GM19238 (cell line): ENCODE results near the gene ARMC2.

Experiments used
- DNase-seq: peaks from one replicate; pipeline ENCODE4 v3.0.0; 2011; ENCODE audit warnings: low spot score; ENCODE audit not compliant: insufficient read length

ARMC2 gene

GRCh38 chr6:108983151-108983550, 134.9 kb downstream of the ARMC2 start:
- no peak for DNase-seq

GRCh38 chr6:108985301-108985700, 137.1 kb downstream of the ARMC2 start:
- no peak for DNase-seq

- DNase-seq, result no peak
Measured at GRCh38 chr6:108987156-108987555, 138.9 kb downstream of the ARMC2 start.

DNA sequence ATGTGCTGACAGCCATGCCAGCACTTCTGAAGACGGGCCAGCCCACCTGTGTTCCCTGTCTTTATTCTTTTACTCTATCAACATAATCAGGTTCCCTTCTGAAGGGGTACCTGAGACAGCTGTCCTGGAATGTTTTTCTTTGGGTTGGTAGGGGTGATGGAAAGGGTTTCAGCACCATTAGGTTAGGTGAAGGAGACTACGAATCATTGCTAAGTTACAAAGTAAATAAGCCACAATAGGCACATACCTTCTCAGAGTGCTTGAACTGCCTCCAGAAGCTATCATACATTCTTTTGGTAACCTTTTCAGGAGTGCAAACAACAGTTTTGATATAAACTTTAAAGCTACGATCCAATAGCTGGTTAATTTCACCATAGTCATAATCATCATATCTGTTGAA, 140.1 kb downstream of the ARMC2 start:
- no peak for DNase-seq

DNA sequence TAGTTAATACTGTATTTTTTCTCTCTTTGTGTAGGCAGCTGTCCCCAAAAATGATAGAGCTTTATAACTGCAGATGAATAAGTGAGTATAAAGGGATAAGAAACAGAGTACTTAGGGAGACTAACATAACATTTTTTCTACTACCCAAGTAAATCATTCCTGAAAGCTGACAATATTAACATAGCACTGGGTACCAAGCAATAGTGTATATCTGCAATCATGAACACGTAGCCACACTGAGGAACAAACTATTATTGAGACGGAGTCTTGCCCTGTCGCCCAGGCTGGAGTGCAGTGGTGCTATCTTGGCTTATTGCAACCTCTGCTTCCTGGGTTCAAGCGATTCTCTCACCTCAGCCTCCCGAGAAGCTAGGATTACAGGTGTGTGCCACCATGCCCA, 140.5 kb downstream of the ARMC2 start:
- DNase-seq, result no peak

GRCh38 chr6:108989700-108990099, 141.5 kb downstream of the ARMC2 start:
- no peak for DNase-seq

GRCh38 chr6:108993876-108994275, 145.7 kb downstream of the ARMC2 start:
- DNase-seq, result no peak

DNA sequence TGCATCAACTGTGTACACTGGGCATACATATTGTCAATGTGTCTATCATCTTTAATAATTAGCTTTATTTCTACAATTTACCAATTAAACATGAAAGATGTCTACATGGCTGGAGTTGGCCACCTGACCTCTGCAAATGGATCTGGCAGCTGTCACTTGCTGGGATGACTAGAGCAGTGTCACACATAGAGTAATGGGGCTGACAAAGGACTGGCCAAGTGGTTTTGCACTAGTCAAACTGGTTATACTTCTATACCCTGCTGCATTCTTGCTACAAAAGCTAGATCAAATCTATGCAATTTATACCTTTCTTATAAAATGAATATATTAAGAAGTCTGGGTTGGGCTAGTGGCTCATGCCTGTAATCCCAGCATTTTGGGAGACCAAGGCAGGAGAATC, 147.1 kb downstream of the ARMC2 start:
- no peak for DNase-seq

DNA sequence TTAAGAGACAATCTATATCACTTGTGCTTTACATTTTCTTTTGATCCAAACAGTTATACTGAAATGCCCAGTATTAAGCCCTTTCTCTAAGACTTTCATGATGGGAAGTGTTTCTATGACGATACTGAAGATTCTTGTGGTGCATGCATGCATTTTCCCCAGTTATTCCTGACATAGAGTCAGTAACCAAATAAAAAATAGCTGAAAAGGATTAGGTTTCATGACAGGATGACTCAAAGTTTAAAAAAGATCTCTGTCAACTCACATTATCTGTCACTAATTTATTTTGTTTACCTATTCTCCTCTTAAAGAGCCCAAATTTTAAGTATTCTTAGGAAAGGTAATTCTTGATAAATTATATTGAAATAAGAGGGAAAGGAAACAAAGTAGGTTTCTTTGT, 148.0 kb downstream of the ARMC2 start:
- DNase-seq, result no peak

DNA sequence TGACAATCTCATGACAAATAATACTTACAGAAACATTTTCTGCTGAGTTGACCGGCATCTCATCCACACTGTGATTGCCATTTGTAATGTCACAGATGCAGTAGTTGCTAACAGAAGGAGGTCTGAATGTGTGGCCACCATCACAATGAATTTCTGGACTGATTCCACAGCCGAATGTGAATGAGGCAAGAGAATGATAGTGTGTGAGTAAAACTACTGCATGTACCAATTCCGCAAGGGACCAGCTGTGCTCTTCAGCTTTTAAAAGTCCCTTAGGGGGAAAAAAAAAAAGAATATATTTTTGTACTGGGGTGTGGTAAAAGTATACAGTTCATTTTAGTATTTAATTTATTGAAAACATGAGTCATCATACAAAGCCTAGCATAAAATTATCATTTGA, 150.3 kb downstream of the ARMC2 start:
- no peak for DNase-seq

DNA sequence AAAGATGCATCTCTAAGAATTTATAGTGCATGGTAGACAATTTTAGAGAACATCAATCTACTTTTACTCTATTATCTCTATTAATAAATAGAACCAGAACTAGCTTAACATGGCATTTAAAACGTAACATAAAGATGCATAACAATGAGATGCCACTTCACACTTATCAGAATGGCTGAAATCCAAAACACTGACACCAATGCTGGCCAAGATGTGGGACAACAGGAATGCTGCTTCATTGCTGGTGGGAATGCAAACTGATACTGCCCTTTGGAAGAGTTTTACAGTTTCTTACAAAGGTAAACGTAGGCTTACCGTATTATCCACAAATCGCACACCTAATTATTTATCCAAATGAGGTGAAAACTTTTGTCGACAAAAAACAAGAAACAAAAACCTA, 151.2 kb downstream of the ARMC2 start:
- no peak for DNase-seq

DNA sequence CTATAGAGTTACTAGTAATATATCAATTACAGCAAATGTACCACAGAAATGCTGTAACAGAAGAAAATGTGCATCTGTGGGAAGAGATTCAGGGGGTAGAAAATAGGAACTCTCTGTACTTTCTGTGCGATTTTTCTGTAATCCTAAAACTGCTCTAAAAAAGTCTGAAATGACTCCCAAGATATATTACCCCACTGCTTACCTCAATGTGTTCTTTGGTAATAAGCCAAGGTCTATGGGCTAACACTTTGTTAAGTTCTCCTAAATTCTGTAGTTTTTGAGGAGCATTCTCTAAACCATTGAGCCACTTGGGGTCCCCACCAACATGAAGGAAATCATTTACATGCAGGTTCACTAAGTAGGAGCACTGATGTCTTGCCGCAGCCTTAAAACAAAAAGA, 152.1 kb downstream of the ARMC2 start:
- DNase-seq, result no peak

- DNase-seq, result no peak
Measured at GRCh38 chr6:109001291-109001894, 153.2 kb downstream of the ARMC2 start.

DNA sequence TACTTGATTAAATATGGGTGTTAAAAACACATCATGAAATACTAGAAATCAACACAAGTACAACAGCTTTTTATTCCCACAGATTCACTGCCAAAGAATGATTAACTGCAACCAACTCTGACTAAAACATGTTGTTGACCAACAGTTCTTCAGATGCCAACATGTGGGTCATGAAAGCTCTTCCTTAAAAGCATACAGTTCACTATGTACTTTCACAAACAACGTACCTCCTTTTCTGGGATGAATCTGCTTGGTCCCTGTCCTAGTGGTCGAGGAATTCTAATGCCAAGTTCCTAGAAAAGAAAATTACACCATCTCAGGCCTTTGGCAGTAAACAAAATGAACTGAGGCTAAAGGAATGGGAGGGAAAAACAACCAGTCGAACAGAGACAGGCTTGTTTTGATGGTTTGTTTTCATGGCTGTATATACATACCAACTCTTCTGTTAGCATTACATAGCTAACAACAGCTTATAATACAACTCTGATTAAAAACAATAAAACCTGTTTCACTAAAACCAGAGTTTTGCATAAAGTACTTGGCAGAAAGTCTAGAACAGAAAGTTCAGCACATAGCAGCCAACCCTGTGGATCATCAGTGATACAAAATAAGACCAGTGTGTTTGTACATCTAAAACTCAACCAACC, 154.0 kb downstream of the ARMC2 start:
- no peak for DNase-seq

DNA sequence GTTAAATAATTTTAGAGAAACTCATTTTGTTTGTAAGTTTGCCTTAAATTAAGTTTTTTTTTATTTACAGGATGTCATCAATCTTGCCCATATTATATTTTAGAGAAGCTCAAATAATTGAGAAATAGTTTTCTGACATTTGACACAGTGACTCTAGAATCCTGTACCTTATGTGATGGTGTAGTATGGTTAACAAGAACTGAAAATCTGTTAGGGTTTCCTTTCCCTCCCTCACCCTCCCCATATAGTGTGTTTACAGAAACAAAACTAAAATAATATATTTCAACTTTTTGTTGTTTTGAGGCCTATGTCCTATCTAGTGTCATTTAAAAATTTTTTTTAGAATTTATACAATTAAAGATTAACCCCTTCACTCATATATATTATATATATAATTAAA, 154.7 kb downstream of the ARMC2 start:
- no peak for DNase-seq

DNA sequence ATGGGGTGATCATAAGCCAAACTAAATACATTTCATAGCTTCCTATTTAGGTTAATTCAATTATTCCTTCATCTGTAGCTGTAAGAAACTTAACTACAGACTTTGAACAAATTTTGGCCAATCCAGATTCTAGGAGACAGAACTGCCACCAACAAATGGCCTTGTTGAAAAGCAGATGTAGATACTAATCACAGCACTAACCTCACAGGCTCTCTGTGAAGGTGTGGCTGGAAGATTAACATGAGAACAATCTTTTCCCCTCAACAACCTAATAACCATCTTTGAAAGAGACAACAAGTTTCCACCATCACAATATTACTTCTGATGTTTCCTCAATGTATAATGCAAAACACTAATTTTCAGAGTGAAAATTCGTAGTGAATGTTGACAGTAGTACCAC, 158.6 kb downstream of the ARMC2 start:
- DNase-seq, result no peak

DNA sequence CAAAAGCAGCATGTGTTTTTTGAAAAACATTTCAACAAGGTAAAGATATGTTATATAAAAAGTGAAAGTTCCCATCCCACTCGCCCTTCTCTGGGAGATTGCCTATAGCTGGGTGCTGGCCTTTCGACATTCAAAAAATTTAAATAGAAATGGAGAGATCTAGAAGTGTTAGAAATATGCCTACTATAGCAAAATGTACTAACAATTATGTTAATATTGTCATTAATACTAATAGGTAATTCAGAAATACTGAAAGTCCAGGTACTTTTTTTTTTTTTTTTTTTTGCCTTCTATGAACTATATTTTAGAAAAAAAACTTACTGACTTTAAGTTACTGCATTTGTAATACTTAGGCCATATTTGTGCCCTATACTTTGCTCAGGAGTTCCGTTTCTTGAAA, 159.3 kb downstream of the ARMC2 start:
- no peak for DNase-seq

GRCh38 chr6:109008054-109008453, 159.8 kb downstream of the ARMC2 start:
- DNase-seq, result no peak

GRCh38 chr6:109008537-109009235, 160.5 kb downstream of the ARMC2 start:
- DNase-seq, result no peak

GRCh38 chr6:109009236-109009961, 161.2 kb downstream of the ARMC2 start:
- peak; percentile 51 for DNase-seq

DNA sequence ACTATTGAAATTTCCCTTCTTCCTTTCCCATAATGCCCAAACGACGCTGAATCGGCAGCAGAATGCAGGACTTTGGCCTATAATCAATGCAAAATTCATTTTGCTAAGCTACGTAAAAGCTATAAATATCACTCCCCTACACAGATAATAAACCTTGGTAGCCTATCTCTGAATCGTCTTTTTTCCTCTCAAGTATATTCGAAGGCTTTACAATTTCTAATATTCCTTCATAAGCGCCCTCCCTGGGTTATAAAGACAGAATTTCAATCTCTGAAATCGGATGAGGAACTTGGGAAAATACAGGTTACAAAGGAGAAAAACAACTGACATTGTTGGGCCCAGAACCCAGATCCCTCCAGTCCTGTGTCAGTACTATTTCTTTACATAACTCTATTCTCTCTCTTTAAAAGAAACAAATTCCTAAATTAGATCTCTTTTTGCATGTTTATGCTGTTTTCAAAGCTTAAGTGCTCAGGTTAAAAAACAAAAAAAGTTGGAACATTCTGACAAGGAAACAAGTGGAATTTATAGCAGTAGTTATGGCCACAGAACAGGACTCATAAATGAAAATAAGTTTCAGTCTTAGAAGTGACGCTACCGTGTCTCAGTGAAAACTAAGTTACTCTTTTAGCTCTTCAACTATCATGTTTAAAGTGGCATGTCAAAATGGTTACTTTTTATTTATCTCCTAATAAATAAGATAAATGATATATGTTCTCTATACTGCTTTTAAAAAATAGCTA, 161.9 kb downstream of the ARMC2 start:
- DNase-seq, result no peak

GRCh38 chr6:109010705-109011102, 162.5 kb downstream of the ARMC2 start:
- DNase-seq, result no peak
